ENCODE measurements around the gene CASD1.

DNA sequence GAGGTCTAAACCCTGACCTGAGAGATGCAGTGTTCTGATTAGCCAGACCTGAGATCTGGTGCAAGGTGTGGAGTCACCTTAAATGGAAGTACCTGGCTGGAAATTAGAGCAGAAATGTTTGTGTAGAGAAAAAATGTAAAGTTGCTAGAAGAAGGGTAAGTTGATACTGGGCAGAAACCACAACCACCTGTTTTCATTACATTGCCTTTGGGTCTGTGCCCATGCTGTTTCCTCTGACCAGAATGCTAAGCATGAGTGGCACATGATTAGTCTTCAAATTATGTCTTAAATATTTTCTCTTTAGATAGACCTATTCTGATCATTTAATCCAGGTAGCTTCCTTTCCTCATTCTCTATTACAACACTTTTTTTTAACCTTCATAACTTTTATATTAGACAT, 69.0 kb downstream of the CASD1 start:
- TF ChIP-seq, protein P1, sequence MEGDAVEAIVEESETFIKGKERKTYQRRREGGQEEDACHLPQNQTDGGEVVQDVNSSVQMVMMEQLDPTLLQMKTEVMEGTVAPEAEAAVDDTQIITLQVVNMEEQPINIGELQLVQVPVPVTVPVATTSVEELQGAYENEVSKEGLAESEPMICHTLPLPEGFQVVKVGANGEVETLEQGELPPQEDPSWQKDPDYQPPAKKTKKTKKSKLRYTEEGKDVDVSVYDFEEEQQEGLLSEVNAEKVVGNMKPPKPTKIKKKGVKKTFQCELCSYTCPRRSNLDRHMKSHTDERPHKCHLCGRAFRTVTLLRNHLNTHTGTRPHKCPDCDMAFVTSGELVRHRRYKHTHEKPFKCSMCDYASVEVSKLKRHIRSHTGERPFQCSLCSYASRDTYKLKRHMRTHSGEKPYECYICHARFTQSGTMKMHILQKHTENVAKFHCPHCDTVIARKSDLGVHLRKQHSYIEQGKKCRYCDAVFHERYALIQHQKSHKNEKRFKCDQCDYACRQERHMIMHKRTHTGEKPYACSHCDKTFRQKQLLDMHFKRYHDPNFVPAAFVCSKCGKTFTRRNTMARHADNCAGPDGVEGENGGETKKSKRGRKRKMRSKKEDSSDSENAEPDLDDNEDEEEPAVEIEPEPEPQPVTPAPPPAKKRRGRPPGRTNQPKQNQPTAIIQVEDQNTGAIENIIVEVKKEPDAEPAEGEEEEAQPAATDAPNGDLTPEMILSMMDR (conservative IDR thresholded peaks at IDR 0.05 in 1 of 2, IDR thresholded peaks at IDR 0.05 in 1 of 2; ENCODE audit: extremely low read depth in 1 of 2, insufficient read depth in 1 of 2, low read depth in 1 of 2, low read length in 2 of 2), result no peak
- no peak for TF ChIP-seq EZH2 (IDR thresholded peaks at IDR 0.05; ENCODE audit: borderline replicate concordance, low read length)
